ENCODE data around the gene HMGCLL1.

HMGCLL1 gene

GRCh38 chr6:55456016-55456415, 123.0 kb downstream of the HMGCLL1 start:
- DNase-seq (ENCODE audit: low read depth in 1 of 2, low spot score in 1 of 2) = no peak

GRCh38 chr6:55450005-55450404, 129.0 kb downstream of the HMGCLL1 start:
- Histone ChIP-seq H3K27me3 (ENCODE audit: insufficient read depth, poor library complexity, severe bottlenecking) (no peaks in the 10 kb centered on the region), H3K4me3 (replicated peaks; ENCODE audit: insufficient read depth, low read length) (no peak overlapping the region), H3K27ac (replicated peaks) (no peak overlapping the region)
- no peak for TF ChIP-seq CTCF (IDR thresholded peaks at IDR 0.05; ENCODE audit: insufficient read depth, low read length)
- TF ChIP-seq REST (IDR thresholded peaks at IDR 0.05; ENCODE audit: insufficient replicate concordance, low read depth) = no peak
- no peak for TF ChIP-seq POLR2AphosphoS5 (IDR thresholded peaks at IDR 0.05; ENCODE audit: low read depth)
- no peak for TF ChIP-seq GABPA (IDR thresholded peaks at IDR 0.05; ENCODE audit: low read depth)
- TF ChIP-seq SPI1 (IDR thresholded peaks at IDR 0.05; ENCODE audit: borderline replicate concordance, low read depth) = no peak
- no peak for DNase-seq (ENCODE audit: low read depth in 1 of 2, low spot score in 1 of 2)

More at GRCh38 chr6:55456016-55456415, 123.0 kb downstream of the HMGCLL1 start:
- TF ChIP-seq GABPA (IDR thresholded peaks at IDR 0.05; ENCODE audit: low read depth) (no peak), POLR2AphosphoS5 (IDR thresholded peaks at IDR 0.05; ENCODE audit: low read depth) (no peak), CTCF (IDR thresholded peaks at IDR 0.05; ENCODE audit: insufficient read depth, low read length) (no peak), REST (IDR thresholded peaks at IDR 0.05; ENCODE audit: insufficient replicate concordance, low read depth) (no peak)
- H3K27ac ChIP-seq (replicated peaks) = no peak overlapping the region
- H3K4me3 ChIP-seq (replicated peaks; ENCODE audit: insufficient read depth, low read length) = no peak overlapping the region
- no peaks in the 10 kb centered on the region for H3K27me3 ChIP-seq (ENCODE audit: insufficient read depth, poor library complexity, severe bottlenecking)

- Histone ChIP-seq H3K27ac (replicated peaks) (no peak overlapping the region), H3K4me3 (replicated peaks; ENCODE audit: insufficient read depth, low read length) (no peak overlapping the region), H3K27me3 (ENCODE audit: insufficient read depth, poor library complexity, severe bottlenecking) (no peaks in the 10 kb centered on the region)
- no peak for TF ChIP-seq REST (IDR thresholded peaks at IDR 0.05; ENCODE audit: insufficient replicate concordance, low read depth)
- TF ChIP-seq SPI1 (IDR thresholded peaks at IDR 0.05; ENCODE audit: borderline replicate concordance, low read depth) = no peak
- no peak for TF ChIP-seq GABPA (IDR thresholded peaks at IDR 0.05; ENCODE audit: low read depth)
- no peak for TF ChIP-seq POLR2AphosphoS5 (IDR thresholded peaks at IDR 0.05; ENCODE audit: low read depth)
- DNase-seq (ENCODE audit: low read depth in 1 of 2, low spot score in 1 of 2) = no peak
Measured at GRCh38 chr6:55449225-55449624, 129.8 kb downstream of the HMGCLL1 start.

Data from HL-60 (cell line).